Measurements from ENCODE around the gene BBS1.

Gene BBS1

GRCh38 chr11:66563832-66564231 lies 53.4 kb downstream of the BBS1 start:
- DNase-seq, result no peak
- ChIA-PET CTCF (interaction anchor here (1.0 to 2.1 kb wide), 3 partner anchors 14 to 115 kb away, joined by 3 to 11 read pairs (median 3); no protein-coding TSS in a partner anchor), POLR2A (no interaction called here)
- no peak overlapping the region for H3K27ac ChIP-seq (ENCODE audit: insufficient read depth in 1 of 2, low read depth in 1 of 2, low read length in 2 of 2, poor library complexity in 1 of 2, severe bottlenecking in 2 of 2)
- peaks cover 0 to 17% (median 12%) of the 10 kb centered on the region in 4 experiments for H3K4me1 ChIP-seq (ENCODE audit: control extremely low read depth in 1 of 4, control insufficient read depth in 4 of 4, insufficient read depth in 4 of 4, low read length in 3 of 4)
- H3K27me3 ChIP-seq (replicated peaks in 2 of 5; ENCODE audit: control insufficient read depth in 4 of 5, insufficient read depth in 5 of 5, low read length in 4 of 5), result peaks cover 0 to 5% (median 4%) of the 10 kb centered on the region in 5 experiments
- no peaks in the 10 kb centered on the region for H3K9me3 ChIP-seq (ENCODE audit: control extremely low read depth in 1 of 5, control insufficient read depth in 4 of 5, insufficient read depth in 2 of 5, low read depth in 1 of 5, low read length in 4 of 5)
- WGBS (ENCODE audit: insufficient coverage), result 93% methylated on average over 6 of the region's 10 CpGs
- H3K4me3 ChIP-seq (ENCODE audit: control insufficient read depth in 1 of 7, extremely low read depth in 1 of 7, insufficient read depth in 4 of 7, low read depth in 2 of 7, low read length in 6 of 7), result no peak overlapping the region
- H3K36me3 ChIP-seq (ENCODE audit: control insufficient read depth in 4 of 4, insufficient read depth in 4 of 4, low read length in 3 of 4), result peaks cover 0 to 20% (median 5%) of the 10 kb centered on the region in 4 experiments

- Histone ChIP-seq H3K9me3 (ENCODE audit: control extremely low read depth in 1 of 5, control insufficient read depth in 4 of 5, insufficient read depth in 2 of 5, low read depth in 1 of 5, low read length in 4 of 5) (no peaks in the 10 kb centered on the region), H3K27ac (ENCODE audit: insufficient read depth in 1 of 2, low read depth in 1 of 2, low read length in 2 of 2, poor library complexity in 1 of 2, severe bottlenecking in 2 of 2) (no peak overlapping the region), H3K4me3 (ENCODE audit: control insufficient read depth in 1 of 7, extremely low read depth in 1 of 7, insufficient read depth in 4 of 7, low read depth in 2 of 7, low read length in 6 of 7) (no peak overlapping the region), H3K4me1 (ENCODE audit: control extremely low read depth in 1 of 4, control insufficient read depth in 4 of 4, insufficient read depth in 4 of 4, low read length in 3 of 4) (peaks cover 0 to 14% (median 10%) of the 10 kb centered on the region in 4 experiments), H3K27me3 (replicated peaks in 2 of 5; ENCODE audit: control insufficient read depth in 4 of 5, insufficient read depth in 5 of 5, low read length in 4 of 5) (peaks cover 0 to 4% (median 0%) of the 10 kb centered on the region in 5 experiments), H3K36me3 (ENCODE audit: control insufficient read depth in 4 of 4, insufficient read depth in 4 of 4, low read length in 3 of 4) (peaks cover 0 to 20% (median 5%) of the 10 kb centered on the region in 4 experiments)
- ChIA-PET CTCF (interaction anchor here (1.0 kb wide), 1 partner anchor 14 kb away, joined by 4 read pairs; no protein-coding TSS in a partner anchor), POLR2A (no interaction called here)
- WGBS (ENCODE audit: insufficient coverage), result 96% methylated on average over 13 of the region's 14 CpGs
- no peak for DNase-seq
Measured at GRCh38 chr11:66564538-66564937, 54.1 kb downstream of the BBS1 start.

GRCh38 chr11:66564984-66565383 lies 54.5 kb downstream of the BBS1 start:
- H3K36me3 ChIP-seq (ENCODE audit: control insufficient read depth in 4 of 4, insufficient read depth in 4 of 4, low read length in 3 of 4), result peaks cover 0 to 20% (median 5%) of the 10 kb centered on the region in 4 experiments

GRCh38 chr11:66566221-66566620 lies 55.8 kb downstream of the BBS1 start:
- H3K9me3 ChIP-seq (ENCODE audit: control extremely low read depth in 1 of 5, control insufficient read depth in 4 of 5, insufficient read depth in 2 of 5, low read depth in 1 of 5, low read length in 4 of 5), result no peaks in the 10 kb centered on the region
- CTCF ChIA-PET, result interaction anchor here (1.3 to 3.9 kb wide), 2 partner anchors 14 to 78 kb away, joined by 3 to 14 read pairs; no protein-coding TSS in a partner anchor
- no peak overlapping the region for H3K4me3 ChIP-seq (ENCODE audit: control insufficient read depth in 1 of 7, extremely low read depth in 1 of 7, insufficient read depth in 4 of 7, low read depth in 2 of 7, low read length in 6 of 7)
- peaks cover 0 to 14% (median 10%) of the 10 kb centered on the region in 4 experiments for H3K4me1 ChIP-seq (ENCODE audit: control extremely low read depth in 1 of 4, control insufficient read depth in 4 of 4, insufficient read depth in 4 of 4, low read length in 3 of 4)
- 100% methylated on average over 5 of the region's 8 CpGs for WGBS (ENCODE audit: insufficient coverage)
- POLR2A ChIA-PET, result interaction anchor here (0.6 kb wide), 1 partner anchor 286 kb away, joined by 3 read pairs; no protein-coding TSS in a partner anchor
- H3K27ac ChIP-seq (ENCODE audit: insufficient read depth in 1 of 2, low read depth in 1 of 2, low read length in 2 of 2, poor library complexity in 1 of 2, severe bottlenecking in 2 of 2), result no peak overlapping the region
- H3K27me3 ChIP-seq (replicated peaks in 2 of 5; ENCODE audit: control insufficient read depth in 4 of 5, insufficient read depth in 5 of 5, low read length in 4 of 5), result peaks cover 0 to 2% (median 0%) of the 10 kb centered on the region in 5 experiments
- no peak for DNase-seq
- peaks cover 0 to 20% (median 5%) of the 10 kb centered on the region in 4 experiments for H3K36me3 ChIP-seq (ENCODE audit: control insufficient read depth in 4 of 4, insufficient read depth in 4 of 4, low read length in 3 of 4)

More at GRCh38 chr11:66564984-66565383, 54.5 kb downstream of the BBS1 start:
- no peaks in the 10 kb centered on the region for H3K9me3 ChIP-seq (ENCODE audit: control extremely low read depth in 1 of 5, control insufficient read depth in 4 of 5, insufficient read depth in 2 of 5, low read depth in 1 of 5, low read length in 4 of 5)
- no peak overlapping the region for H3K4me3 ChIP-seq (ENCODE audit: control insufficient read depth in 1 of 7, extremely low read depth in 1 of 7, insufficient read depth in 4 of 7, low read depth in 2 of 7, low read length in 6 of 7)
- no peak overlapping the region for H3K27ac ChIP-seq (ENCODE audit: insufficient read depth in 1 of 2, low read depth in 1 of 2, low read length in 2 of 2, poor library complexity in 1 of 2, severe bottlenecking in 2 of 2)
- POLR2A ChIA-PET, result no interaction called here
- CTCF ChIA-PET, result interaction anchor here (1.0 to 1.3 kb wide), 2 partner anchors 13 to 77 kb away, joined by 3 to 4 read pairs; no protein-coding TSS in a partner anchor
- WGBS (ENCODE audit: insufficient coverage), result 95% methylated on average over 4 of the region's 5 CpGs
- H3K27me3 ChIP-seq (replicated peaks in 2 of 5; ENCODE audit: control insufficient read depth in 4 of 5, insufficient read depth in 5 of 5, low read length in 4 of 5), result peaks cover 0 to 4% (median 0%) of the 10 kb centered on the region in 5 experiments
- DNase-seq, result no peak
- peaks cover 0 to 14% (median 10%) of the 10 kb centered on the region in 4 experiments for H3K4me1 ChIP-seq (ENCODE audit: control extremely low read depth in 1 of 4, control insufficient read depth in 4 of 4, insufficient read depth in 4 of 4, low read length in 3 of 4)

GRCh38 chr11:66567787-66568123 lies 57.3 kb downstream of the BBS1 start:
- Histone ChIP-seq H3K9me3 (ENCODE audit: control extremely low read depth in 1 of 5, control insufficient read depth in 4 of 5, insufficient read depth in 2 of 5, low read depth in 1 of 5, low read length in 4 of 5) (no peaks in the 10 kb centered on the region), H3K27ac (ENCODE audit: insufficient read depth in 1 of 2, low read depth in 1 of 2, low read length in 2 of 2, poor library complexity in 1 of 2, severe bottlenecking in 2 of 2) (no peak overlapping the region), H3K4me3 (ENCODE audit: control insufficient read depth in 1 of 7, extremely low read depth in 1 of 7, insufficient read depth in 4 of 7, low read depth in 2 of 7, low read length in 6 of 7) (peak overlapping the region in 6 of 7 experiments; percentile 37 to 77 (median 66)), H3K4me1 (ENCODE audit: control extremely low read depth in 1 of 4, control insufficient read depth in 4 of 4, insufficient read depth in 4 of 4, low read length in 3 of 4) (peaks cover 0 to 14% (median 10%) of the 10 kb centered on the region in 4 experiments), H3K27me3 (replicated peaks in 2 of 5; ENCODE audit: control insufficient read depth in 4 of 5, insufficient read depth in 5 of 5, low read length in 4 of 5) (peaks cover 0 to 2% (median 0%) of the 10 kb centered on the region in 5 experiments), H3K36me3 (ENCODE audit: control insufficient read depth in 4 of 4, insufficient read depth in 4 of 4, low read length in 3 of 4) (peaks cover 0 to 18% (median 3%) of the 10 kb centered on the region in 4 experiments)
- ChIA-PET CTCF (interaction anchor here (0.9 to 3.9 kb wide), 11 partner anchors 9 to 269 kb away, joined by 3 to 14 read pairs (median 3); partner anchors contain the start of genes ACTN3 and ZDHHC24), POLR2A (no interaction called here)
- WGBS (ENCODE audit: insufficient coverage), result 77% methylated on average over 11 of the region's 15 CpGs
- DNase-seq, result no peak

GRCh38 chr11:66568124-66568916 lies 57.9 kb downstream of the BBS1 start, which contains the start of gene CTSF:
Gene CTSF, minus strand, starts transcription at chr11:66568606. Its CDS starts 120 bp downstream, at chr11:66568486.
- 3% methylated on average over 77 of the region's 77 CpGs for WGBS (ENCODE audit: insufficient coverage)
- peak; percentile 57 to 74 (median 63) for DNase-seq
- Histone ChIP-seq H3K9me3 (ENCODE audit: control extremely low read depth in 1 of 5, control insufficient read depth in 4 of 5, insufficient read depth in 2 of 5, low read depth in 1 of 5, low read length in 4 of 5) (no peaks in the 10 kb centered on the region), H3K27me3 (replicated peaks in 2 of 5; ENCODE audit: control insufficient read depth in 4 of 5, insufficient read depth in 5 of 5, low read length in 4 of 5) (peaks cover 0 to 2% (median 0%) of the 10 kb centered on the region in 5 experiments), H3K4me3 (ENCODE audit: control insufficient read depth in 1 of 7, extremely low read depth in 1 of 7, insufficient read depth in 4 of 7, low read depth in 2 of 7, low read length in 6 of 7) (peak within 1 kb of the TSS; percentile 37 to 77 (median 61)), H3K36me3 (ENCODE audit: control insufficient read depth in 4 of 4, insufficient read depth in 4 of 4, low read length in 3 of 4) (peaks cover 0 to 18% (median 3%) of the 10 kb centered on the region in 4 experiments), H3K4me1 (ENCODE audit: control extremely low read depth in 1 of 4, control insufficient read depth in 4 of 4, insufficient read depth in 4 of 4, low read length in 3 of 4) (peaks cover 0 to 14% (median 10%) of the 10 kb centered on the region in 4 experiments), H3K27ac (ENCODE audit: insufficient read depth in 1 of 2, low read depth in 1 of 2, low read length in 2 of 2, poor library complexity in 1 of 2, severe bottlenecking in 2 of 2) (no peak within 1 kb of the TSS)
- CTCF ChIA-PET, result interaction anchor here (0.6 to 3.9 kb wide), 15 partner anchors 8 to 269 kb away, joined by 3 to 14 read pairs (median 3); partner anchors contain the start of genes ACTN3, RBM4B and ZDHHC24
- POLR2A ChIA-PET, result no interaction called here
